Activated CD4-positive, alpha-beta memory T cell treated with anti-CD3 and anti-CD28 coated beads for 36 hours (primary cell): Measurements from ENCODE around the gene FCRL6. TPM values are rescaled to one million over a fixed set of nuclear protein-coding genes. Genes with fewer than 3 reads are reported as not detected.

Experiments
- CTCF ChIA-PET: fragments of 350-600 bp; sonication (Branson Sonifier 250); formaldehyde crosslinking; loops from one replicate; lab custom pipeline; 2021; ENCODE audit warnings: antibody characterized with exemption, inconsistent platforms; lab: Charles Lee
- POLR2A ChIA-PET: fragments of 350-600 bp; sonication (Branson Sonifier 250); formaldehyde crosslinking; loops from one replicate; lab custom pipeline; 2021; ENCODE audit warnings: antibody characterized with exemption; lab: Charles Lee
- DNase-seq: peaks from one replicate; pipeline ENCODE4 v3.0.0-alpha.2; 2020
- H3K27ac Mint-ChIP-seq: one replicate; pipeline ENCODE4 v1.8.0; 2021; ENCODE audit warnings: mixed read lengths
- H3K27me3 Mint-ChIP-seq: one replicate; pipeline ENCODE4 v1.8.0; 2021; ENCODE audit warnings: mixed read lengths
- H3K36me3 Mint-ChIP-seq: one replicate; pipeline ENCODE4 v1.8.0; 2021; ENCODE audit warnings: mixed read lengths
- H3K4me1 Mint-ChIP-seq: one replicate; pipeline ENCODE4 v1.8.0; 2021; ENCODE audit warnings: low read depth, mixed read lengths
- H3K4me3 Mint-ChIP-seq: one replicate; pipeline ENCODE4 v1.8.0; 2021; ENCODE audit warnings: mild to moderate bottlenecking, mixed read lengths
- H3K9me3 Mint-ChIP-seq: one replicate; pipeline ENCODE4 v1.8.0; 2021; ENCODE audit warnings: mixed read lengths
- intact Hi-C: fragments of 100-400 bp; cut with micrococcal nuclease; formaldehyde crosslinking; loops from one replicate; pipeline ENCODE4 v1.15.1; 2023
- total RNA-seq, 2 experiments: library from RNA; stranded (reverse); gene quantifications; one replicate each; pipeline ENCODE4 v1.2.3, GENCODE V29; 2021

Gene FCRL6
- total RNA-seq, 2 experiments from 2014 or later = not detected

- intact Hi-C loops = loop anchor here (2.0 kb wide), 3 partner anchors 28 to 74 kb away; partner anchors contain the start of genes DUSP23 and SLAMF8
- Mint-ChIP-seq H3K36me3 (no peaks in the 10 kb centered on the region), H3K27ac (peak overlapping the region; percentile 3), H3K9me3 (no peaks in the 10 kb centered on the region), H3K4me3 (peak overlapping the region; percentile 79), H3K4me1 (peaks cover 10% of the 10 kb centered on the region), H3K27me3 (no peaks in the 10 kb centered on the region)
- ChIA-PET POLR2A (interaction anchor here (0.9 to 1.9 kb wide), 5 partner anchors 15 to 73 kb away, joined by 3 to 4 read pairs (median 4); partner anchors contain the start of gene TAGLN2), CTCF (no interaction called here)
- peak; percentile 86 for DNase-seq
Observed at GRCh38 chr1:159854693-159855192, 52.6 kb downstream of the FCRL6 start.

- H3K27me3 Mint-ChIP-seq = no peaks in the 10 kb centered on the region
- no peak overlapping the region for H3K27ac Mint-ChIP-seq
- H3K36me3 Mint-ChIP-seq = no peaks in the 10 kb centered on the region
- DNase-seq = no peak
- CTCF ChIA-PET = no interaction called here
- H3K4me1 Mint-ChIP-seq = peaks cover 10% of the 10 kb centered on the region
- no peak overlapping the region for H3K4me3 Mint-ChIP-seq
- no peaks in the 10 kb centered on the region for H3K9me3 Mint-ChIP-seq
- intact Hi-C loops = loop anchor here (2.0 kb wide), 3 partner anchors 29 to 75 kb away; partner anchors contain the start of genes DUSP23 and SLAMF8
- POLR2A ChIA-PET = no interaction called here
Observed at GRCh38 chr1:159855709-159856108, 53.5 kb downstream of the FCRL6 start.

- H3K4me1 Mint-ChIP-seq = peaks cover 10% of the 10 kb centered on the region
- no peak overlapping the region for H3K27ac Mint-ChIP-seq
- ChIA-PET CTCF (interaction anchor here (0.7 kb wide), 1 partner anchor 57 kb away, joined by 4 read pairs; no protein-coding TSS in a partner anchor), POLR2A (no interaction called here)
- H3K27me3 Mint-ChIP-seq = no peaks in the 10 kb centered on the region
- H3K36me3 Mint-ChIP-seq = no peaks in the 10 kb centered on the region
- no peak overlapping the region for H3K4me3 Mint-ChIP-seq
- DNase-seq = no peak
- intact Hi-C loops = no loop called here
- H3K9me3 Mint-ChIP-seq = no peaks in the 10 kb centered on the region
Observed at GRCh38 chr1:159856576-159856975, 54.4 kb downstream of the FCRL6 start.

GRCh38 chr1:159857889-159858288 is 55.7 kb downstream of the FCRL6 start:
- H3K4me3 Mint-ChIP-seq = no peak overlapping the region
- POLR2A ChIA-PET = no interaction called here
- no peaks in the 10 kb centered on the region for H3K36me3 Mint-ChIP-seq
- intact Hi-C loops = no loop called here
- H3K4me1 Mint-ChIP-seq = peaks cover 10% of the 10 kb centered on the region
- CTCF ChIA-PET = interaction anchor here (0.7 to 3.1 kb wide), 3 partner anchors 33 to 150 kb away, joined by 3 to 7 read pairs (median 3); no protein-coding TSS in a partner anchor
- H3K9me3 Mint-ChIP-seq = no peaks in the 10 kb centered on the region
- no peaks in the 10 kb centered on the region for H3K27me3 Mint-ChIP-seq
- H3K27ac Mint-ChIP-seq = no peak overlapping the region
- DNase-seq = no peak

- Mint-ChIP-seq H3K4me3 (no peak overlapping the region), H3K36me3 (no peaks in the 10 kb centered on the region), H3K4me1 (peaks cover 4% of the 10 kb centered on the region), H3K27ac (no peak overlapping the region), H3K27me3 (no peaks in the 10 kb centered on the region), H3K9me3 (no peaks in the 10 kb centered on the region)
- ChIA-PET POLR2A (no interaction called here), CTCF (interaction anchor here (1.0 to 3.1 kb wide), 3 partner anchors 31 to 61 kb away, joined by 3 to 7 read pairs (median 3); no protein-coding TSS in a partner anchor)
- DNase-seq = no peak
- intact Hi-C loops = no loop called here
Observed at GRCh38 chr1:159859767-159860322, 57.7 kb downstream of the FCRL6 start.

- ChIA-PET POLR2A (no interaction called here), CTCF (interaction anchor here (0.6 to 1.4 kb wide), 3 partner anchors 31 to 62 kb away, joined by 3 read pairs; no protein-coding TSS in a partner anchor)
- intact Hi-C loops = no loop called here
- Mint-ChIP-seq H3K27me3 (no peaks in the 10 kb centered on the region), H3K36me3 (no peaks in the 10 kb centered on the region), H3K4me1 (no peaks in the 10 kb centered on the region), H3K4me3 (no peak overlapping the region), H3K27ac (no peak overlapping the region), H3K9me3 (no peaks in the 10 kb centered on the region)
- DNase-seq = no peak
Observed at GRCh38 chr1:159860456-159860855, 58.3 kb downstream of the FCRL6 start.

GRCh38 chr1:159861218-159861617 is 59.1 kb downstream of the FCRL6 start:
- H3K4me3 Mint-ChIP-seq = no peak overlapping the region
- POLR2A ChIA-PET = no interaction called here
- no peaks in the 10 kb centered on the region for H3K9me3 Mint-ChIP-seq
- H3K27me3 Mint-ChIP-seq = no peaks in the 10 kb centered on the region
- H3K27ac Mint-ChIP-seq = no peak overlapping the region
- H3K4me1 Mint-ChIP-seq = peaks cover 1% of the 10 kb centered on the region
- H3K36me3 Mint-ChIP-seq = no peaks in the 10 kb centered on the region
- CTCF ChIA-PET = interaction anchor here (1.4 kb wide), 1 partner anchor 63 kb away, joined by 3 read pairs; no protein-coding TSS in a partner anchor
- DNase-seq = no peak
- intact Hi-C loops = no loop called here

GRCh38 chr1:159862031-159862430 is 59.9 kb downstream of the FCRL6 start:
- ChIA-PET POLR2A (no interaction called here), CTCF (no interaction called here)
- H3K9me3 Mint-ChIP-seq = no peaks in the 10 kb centered on the region
- H3K27ac Mint-ChIP-seq = no peak overlapping the region
- no peak for DNase-seq
- no peak overlapping the region for H3K4me3 Mint-ChIP-seq
- no peaks in the 10 kb centered on the region for H3K36me3 Mint-ChIP-seq
- intact Hi-C loops = no loop called here
- H3K27me3 Mint-ChIP-seq = no peaks in the 10 kb centered on the region
- peaks cover 10% of the 10 kb centered on the region for H3K4me1 Mint-ChIP-seq

GRCh38 chr1:159862557-159862956 is 60.4 kb downstream of the FCRL6 start, which contains the start of gene VSIG8:
Gene VSIG8 (minus strand): TSS chr1:159862657. CDS start chr1:159862521, 136 bp downstream.
- no peak for DNase-seq
- POLR2A ChIA-PET = no interaction called here
- H3K36me3 Mint-ChIP-seq = no peaks in the 10 kb centered on the region
- no peaks in the 10 kb centered on the region for H3K9me3 Mint-ChIP-seq
- H3K4me1 Mint-ChIP-seq = peaks cover 11% of the 10 kb centered on the region
- CTCF ChIA-PET = no interaction called here
- intact Hi-C loops = no loop called here
- no peak within 1 kb of the TSS for H3K4me3 Mint-ChIP-seq
- H3K27ac Mint-ChIP-seq = no peak within 1 kb of the TSS
- no peaks in the 10 kb centered on the region for H3K27me3 Mint-ChIP-seq

- Mint-ChIP-seq H3K27me3 (no peaks in the 10 kb centered on the region), H3K4me1 (peaks cover 14% of the 10 kb centered on the region), H3K9me3 (no peaks in the 10 kb centered on the region), H3K27ac (no peak overlapping the region), H3K4me3 (no peak overlapping the region), H3K36me3 (no peaks in the 10 kb centered on the region)
- CTCF ChIA-PET = no interaction called here
- intact Hi-C loops = no loop called here
- POLR2A ChIA-PET = no interaction called here
- no peak for DNase-seq
Observed at GRCh38 chr1:159864262-159864661, 62.1 kb downstream of the FCRL6 start.
